K562 (cell line): Measurements from ENCODE around the gene ARMH1. TPM values are rescaled to one million over a fixed set of nuclear protein-coding genes. Genes with fewer than 3 reads are reported as not detected.

Source experiments
- CBX8 ChIP-seq: fragments of 200-600 bp; sonication (generic); IDR thresholded peaks from 2 replicates; pipeline ENCODE4 v1.6.1; 2012; ENCODE audit warnings: borderline replicate concordance, mixed run types, low read depth, mild to moderate bottlenecking, moderate library complexity, mixed read lengths, low read length, control low read depth, inconsistent platforms; ENCODE audit not compliant: poor library complexity, severe bottlenecking; ENCODE audit errors: extremely low read depth
- CHD4 ChIP-seq: fragments of 200-600 bp; sonication (generic); IDR thresholded peaks from 3 replicates; pipeline ENCODE4 v1.6.1; 2012; ENCODE audit warnings: low read depth, mild to moderate bottlenecking, mixed read lengths, low read length, inconsistent platforms; ENCODE audit not compliant: insufficient read depth, insufficient replicate concordance, poor library complexity, severe bottlenecking
- ELF1 ChIP-seq: fragments of 200-800 bp; sonication (Bioruptor generic); IDR thresholded peaks from 2 replicates; pipeline ENCODE4 v1.6.1; 2016; ENCODE audit warnings: missing genetic modification characterization, missing compliant biosample characterization
- ELF2 ChIP-seq: fragments of 250-450 bp; sonication (Bioruptor Pico); IDR thresholded peaks from 2 replicates; pipeline ENCODE4 v1.5.0; 2021; ENCODE audit warnings: mild to moderate bottlenecking
- ETV6 ChIP-seq, 3 experiments: fragments of 150-350 bp in 1 of 3; sonication (generic) in 1 of 3; formaldehyde crosslinking in 1 of 3; IDR thresholded peaks; 2 replicates each; pipeline versions ENCODE4 v1.6.1 to v1.8.0; 2014 to 2022; ENCODE audit warnings: borderline replicate concordance in 2 of 3, low read depth in 2 of 3, antibody characterized with exemption in 1 of 3, low read length in 1 of 3, mild to moderate bottlenecking in 1 of 3, missing genetic modification reagents in 1 of 3
- FOXK2 ChIP-seq, 2 experiments: fragments of 450-650 bp; IDR thresholded peaks in 1 of 2; conservative IDR thresholded peaks in 1 of 2; 2 replicates each; pipeline ENCODE4 v1.6.1; 2016; ENCODE audit warnings: low read depth in 2 of 2, mild to moderate bottlenecking in 1 of 2
- GTF2F1 ChIP-seq: IDR thresholded peaks from 2 replicates; pipeline ENCODE4 v1.6.1; 2011; ENCODE audit warnings: low read depth, low read length, improper control_type of control experiment
- HDGF ChIP-seq: fragments of 450-650 bp; IDR thresholded peaks from 2 replicates; pipeline ENCODE4 v1.6.1; 2016
- KAT7 ChIP-seq: sonication (generic); formaldehyde crosslinking; IDR thresholded peaks from 2 replicates; pipeline ENCODE4 v1.8.0; 2022; ENCODE audit warnings: missing genetic modification reagents, mild to moderate bottlenecking, borderline replicate concordance
- PHB ChIP-seq: fragments of 250-450 bp; sonication (Bioruptor Pico); IDR thresholded peaks from 2 replicates; pipeline ENCODE4 v1.5.0; 2021
- RAD21 ChIP-seq, 2 experiments: fragments of 250-450 bp in 1 of 2; fragments of 450-650 bp in 1 of 2; sonication (Bioruptor Pico) in 1 of 2; formaldehyde crosslinking in 1 of 2; IDR thresholded peaks in 1 of 2; conservative IDR thresholded peaks in 1 of 2; 2 replicates each; pipeline versions ENCODE4 v1.4.0 to v1.8.0; 2020 to 2022; ENCODE audit warnings: mild to moderate bottlenecking in 2 of 2, moderate library complexity in 1 of 2
- SMARCA5 ChIP-seq: fragments of 450-650 bp; IDR thresholded peaks from 2 replicates; pipeline ENCODE4 v1.6.1; 2016
- TAL1 ChIP-seq: fragments of 450-650 bp; IDR thresholded peaks from 2 replicates; pipeline ENCODE4 v1.6.1; 2016; ENCODE audit warnings: mild to moderate bottlenecking
- TSC22D4 ChIP-seq: fragments of 450-650 bp; IDR thresholded peaks from 2 replicates; pipeline ENCODE4 v1.6.1; 2016; ENCODE audit warnings: missing genetic modification characterization, missing biosample characterization, control low read depth
- XRCC5 ChIP-seq: fragments of 200-400 bp; formaldehyde crosslinking; IDR thresholded peaks from 2 replicates; pipeline ENCODE4 v1.6.1; 2017; ENCODE audit warnings: low read depth, mild to moderate bottlenecking, low read length
- ZNF431 ChIP-seq: sonication (generic); formaldehyde crosslinking; IDR thresholded peaks from 2 replicates; pipeline ENCODE4 v1.8.0; 2022; ENCODE audit warnings: mild to moderate bottlenecking, missing genetic modification reagents
- polyA plus RNA-seq, 8 experiments: library from polyadenylated mRNA; depleted of rRNA in 4 of 8; stranded (reverse) in 5 of 8; unstranded in 3 of 8; fragments of >200 nt; fragmentation: Nextera tagmentation in 2 of 8; fragmentation: Illumina TruSeq in 1 of 8; extraction: Ambion mirVana in 2 of 8; extraction: Trizol in 1 of 8; gene quantifications; 2 replicates each; pipeline versions ENCODE4 v1.2.1 to v1.2.3, GENCODE V29; 2011 to 2014; ENCODE audit warnings: inconsistent platforms in 1 of 8, missing spikeins in 1 of 8
- total RNA-seq, 7 experiments: library from RNA; depleted of rRNA in 6 of 7; stranded (reverse); fragments of >200 nt in 6 of 7; fragmentation: Illumina TruSeq in 2 of 7; extraction: Trizol in 2 of 7; gene quantifications; 2 replicates each; pipeline versions ENCODE4 v1.2.1 to v1.2.3, GENCODE V29; 2011 to 2021; ENCODE audit warnings: low replicate concordance in 1 of 7
- TF ChIP-seq, protein P1 (sequence below): fragments of 250-450 bp; sonication (Bioruptor Pico); IDR thresholded peaks from 2 replicates; pipeline ENCODE4 v1.5.0; 2021
- TF ChIP-seq, protein P2 (sequence below), 3 experiments: IDR thresholded peaks in 2 of 3; conservative IDR thresholded peaks in 1 of 3; 2 replicates each; pipeline ENCODE4 v1.5.1; 2011 to 2012; ENCODE audit warnings: low read length in 3 of 3, mild to moderate bottlenecking in 3 of 3, control low read depth in 2 of 3, improper control_type of control experiment in 1 of 3, inconsistent platforms in 1 of 3, low read depth in 1 of 3, mixed read lengths in 1 of 3, moderate library complexity in 1 of 3; ENCODE audit not compliant: insufficient read depth in 2 of 3
- TF ChIP-seq, protein P3 (sequence below): fragments of 450-650 bp; IDR thresholded peaks from 2 replicates; pipeline ENCODE4 v1.6.1; 2017; ENCODE audit warnings: antibody characterized with exemption, mild to moderate bottlenecking

ARMH1 gene
- total and polyA plus RNA-seq, 9 of the 15 experiments (the other 6 are each of a cell fraction or from before 2014, with no cell fraction given) = 0.41 TPM; not detected in 8

DNA sequence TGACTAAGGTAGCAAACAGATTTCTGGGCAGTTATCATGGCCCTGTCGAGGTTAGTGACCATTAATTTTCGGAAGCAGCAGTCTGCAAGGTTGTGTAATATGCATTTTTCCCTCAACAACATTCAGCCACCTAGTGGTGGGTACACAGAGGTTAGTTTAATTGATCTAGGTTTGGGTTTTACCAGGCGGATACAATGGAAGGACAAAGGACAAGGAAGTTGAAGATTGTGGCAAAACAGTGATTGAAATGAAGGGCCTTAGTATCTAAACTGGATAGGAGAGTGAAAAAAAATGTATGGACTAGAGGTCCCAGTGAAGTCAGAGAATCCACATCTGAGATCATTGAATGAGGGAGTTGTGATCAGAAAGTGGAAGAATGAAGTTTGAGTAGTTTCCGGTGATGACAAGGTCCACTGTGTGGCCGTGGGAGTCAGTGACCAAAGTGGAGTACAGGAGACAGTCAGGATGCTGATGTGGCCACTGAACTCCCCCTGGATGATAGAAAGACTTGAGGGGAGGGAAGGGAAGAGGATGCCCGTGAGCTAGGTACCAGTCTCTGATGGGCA is 2.8 kb downstream of the ARMH1 start (continued):
- TF ChIP-seq, protein P1, sequence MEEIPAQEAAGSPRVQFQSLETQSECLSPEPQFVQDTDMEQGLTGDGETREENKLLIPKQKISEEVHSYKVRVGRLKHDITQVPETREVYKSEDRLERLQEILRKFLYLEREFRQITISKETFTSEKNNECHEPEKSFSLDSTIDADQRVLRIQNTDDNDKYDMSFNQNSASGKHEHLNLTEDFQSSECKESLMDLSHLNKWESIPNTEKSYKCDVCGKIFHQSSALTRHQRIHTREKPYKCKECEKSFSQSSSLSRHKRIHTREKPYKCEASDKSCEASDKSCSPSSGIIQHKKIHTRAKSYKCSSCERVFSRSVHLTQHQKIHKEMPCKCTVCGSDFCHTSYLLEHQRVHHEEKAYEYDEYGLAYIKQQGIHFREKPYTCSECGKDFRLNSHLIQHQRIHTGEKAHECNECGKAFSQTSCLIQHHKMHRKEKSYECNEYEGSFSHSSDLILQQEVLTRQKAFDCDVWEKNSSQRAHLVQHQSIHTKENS (CRISPR knock-in tag) = no peak
- no peak for TF ChIP-seq TSC22D4 (tag)
- peak; percentile 38 to 62; a peak in 2 of 4 replicates for TF ChIP-seq RAD21 (CRISPR knock-in tag; conservative IDR thresholded peaks at IDR 0.05 in 1 of 2, IDR thresholded peaks at IDR 0.05 in 1 of 2)
- no peak for TF ChIP-seq ELF2 (CRISPR knock-in tag)
- TF ChIP-seq, protein P2, sequence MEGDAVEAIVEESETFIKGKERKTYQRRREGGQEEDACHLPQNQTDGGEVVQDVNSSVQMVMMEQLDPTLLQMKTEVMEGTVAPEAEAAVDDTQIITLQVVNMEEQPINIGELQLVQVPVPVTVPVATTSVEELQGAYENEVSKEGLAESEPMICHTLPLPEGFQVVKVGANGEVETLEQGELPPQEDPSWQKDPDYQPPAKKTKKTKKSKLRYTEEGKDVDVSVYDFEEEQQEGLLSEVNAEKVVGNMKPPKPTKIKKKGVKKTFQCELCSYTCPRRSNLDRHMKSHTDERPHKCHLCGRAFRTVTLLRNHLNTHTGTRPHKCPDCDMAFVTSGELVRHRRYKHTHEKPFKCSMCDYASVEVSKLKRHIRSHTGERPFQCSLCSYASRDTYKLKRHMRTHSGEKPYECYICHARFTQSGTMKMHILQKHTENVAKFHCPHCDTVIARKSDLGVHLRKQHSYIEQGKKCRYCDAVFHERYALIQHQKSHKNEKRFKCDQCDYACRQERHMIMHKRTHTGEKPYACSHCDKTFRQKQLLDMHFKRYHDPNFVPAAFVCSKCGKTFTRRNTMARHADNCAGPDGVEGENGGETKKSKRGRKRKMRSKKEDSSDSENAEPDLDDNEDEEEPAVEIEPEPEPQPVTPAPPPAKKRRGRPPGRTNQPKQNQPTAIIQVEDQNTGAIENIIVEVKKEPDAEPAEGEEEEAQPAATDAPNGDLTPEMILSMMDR (IDR thresholded peaks at IDR 0.05 in 2 of 3, conservative IDR thresholded peaks at IDR 0.05 in 1 of 3; ENCODE audit: insufficient read depth in 2 of 3, low read depth in 1 of 3, low read length in 3 of 3) = peak; percentile 56 to 78 (median 63); a peak in 5 of 6 replicates
- peak in 1 of 2 experiments; percentile 49; a peak in 1 of 4 replicates for TF ChIP-seq FOXK2 (conservative IDR thresholded peaks at IDR 0.05 in 1 of 2, IDR thresholded peaks at IDR 0.05 in 1 of 2; ENCODE audit: low read depth in 2 of 2)
- TF ChIP-seq, protein P3, sequence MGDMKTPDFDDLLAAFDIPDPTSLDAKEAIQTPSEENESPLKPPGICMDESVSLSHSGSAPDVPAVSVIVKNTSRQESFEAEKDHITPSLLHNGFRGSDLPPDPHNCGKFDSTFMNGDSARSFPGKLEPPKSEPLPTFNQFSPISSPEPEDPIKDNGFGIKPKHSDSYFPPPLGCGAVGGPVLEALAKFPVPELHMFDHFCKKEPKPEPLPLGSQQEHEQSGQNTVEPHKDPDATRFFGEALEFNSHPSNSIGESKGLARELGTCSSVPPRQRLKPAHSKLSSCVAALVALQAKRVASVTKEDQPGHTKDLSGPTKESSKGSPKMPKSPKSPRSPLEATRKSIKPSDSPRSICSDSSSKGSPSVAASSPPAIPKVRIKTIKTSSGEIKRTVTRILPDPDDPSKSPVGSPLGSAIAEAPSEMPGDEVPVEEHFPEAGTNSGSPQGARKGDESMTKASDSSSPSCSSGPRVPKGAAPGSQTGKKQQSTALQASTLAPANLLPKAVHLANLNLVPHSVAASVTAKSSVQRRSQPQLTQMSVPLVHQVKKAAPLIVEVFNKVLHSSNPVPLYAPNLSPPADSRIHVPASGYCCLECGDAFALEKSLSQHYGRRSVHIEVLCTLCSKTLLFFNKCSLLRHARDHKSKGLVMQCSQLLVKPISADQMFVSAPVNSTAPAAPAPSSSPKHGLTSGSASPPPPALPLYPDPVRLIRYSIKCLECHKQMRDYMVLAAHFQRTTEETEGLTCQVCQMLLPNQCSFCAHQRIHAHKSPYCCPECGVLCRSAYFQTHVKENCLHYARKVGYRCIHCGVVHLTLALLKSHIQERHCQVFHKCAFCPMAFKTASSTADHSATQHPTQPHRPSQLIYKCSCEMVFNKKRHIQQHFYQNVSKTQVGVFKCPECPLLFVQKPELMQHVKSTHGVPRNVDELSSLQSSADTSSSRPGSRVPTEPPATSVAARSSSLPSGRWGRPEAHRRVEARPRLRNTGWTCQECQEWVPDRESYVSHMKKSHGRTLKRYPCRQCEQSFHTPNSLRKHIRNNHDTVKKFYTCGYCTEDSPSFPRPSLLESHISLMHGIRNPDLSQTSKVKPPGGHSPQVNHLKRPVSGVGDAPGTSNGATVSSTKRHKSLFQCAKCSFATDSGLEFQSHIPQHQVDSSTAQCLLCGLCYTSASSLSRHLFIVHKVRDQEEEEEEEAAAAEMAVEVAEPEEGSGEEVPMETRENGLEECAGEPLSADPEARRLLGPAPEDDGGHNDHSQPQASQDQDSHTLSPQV = no peak
- TF ChIP-seq SMARCA5 = no peak
- TF ChIP-seq CHD4 = no peak
- no peak for TF ChIP-seq PHB (CRISPR knock-in tag)
- TF ChIP-seq ETV6 (IDR thresholded peaks at IDR 0.05; ENCODE audit: borderline replicate concordance in 1 of 2, low read depth in 2 of 2, low read length in 1 of 2) = no peak
- no peak for TF ChIP-seq ETV6 (CRISPR knock-in tag; IDR thresholded peaks at IDR 0.05; ENCODE audit: borderline replicate concordance)
- no peak for TF ChIP-seq ZNF431 (CRISPR knock-in tag)
- TF ChIP-seq HDGF = no peak
- TF ChIP-seq KAT7 (CRISPR knock-in tag) = no peak
- no peak for TF ChIP-seq CBX8
- TF ChIP-seq GTF2F1 = no peak
- TF ChIP-seq TAL1 = 0 out of 2 replicates have a peak, but pooled peaks have one; percentile 9
- TF ChIP-seq XRCC5 = no peak
- TF ChIP-seq ELF1 (tag) = no peak
